Stomach (tissue), 9 donors: ENCODE measurements around the gene PCDHGA9. TPM values are rescaled to one million over a fixed set of nuclear protein-coding genes. Genes with fewer than 3 reads are reported as not detected.
"Not testable (repeated sequence)": the region's sequence is repeated elsewhere in the genome, so short reads cannot be mapped to it uniquely, and the experiment has no call there.

ENCODE experiments used
- DNase-seq, 2 donors: peaks; one replicate each; pipeline versions ENCODE4 v3.0.0 to v3.0.0-alpha.2; 2013 to 2019
- H3K27ac ChIP-seq, 5 donors: fragments of 200-600 bp in 4 of 5; sonication (generic) in 4 of 5; one replicate each; pipeline ENCODE4 v1.5.1; 2013 to 2019; ENCODE audit warnings: mild to moderate bottlenecking in 1 of 5, moderate library complexity in 1 of 5
- H3K27me3 ChIP-seq, 3 donors: fragments of 200-600 bp; sonication (generic); one replicate each; pipeline ENCODE4 v1.5.1; 2017 to 2019; ENCODE audit warnings: mixed run types in 1 of 3
- H3K36me3 ChIP-seq, 4 donors: fragments of 200-600 bp; sonication (generic); 1 replicate in 3 of 4; 2 replicates in 1 of 4; pipeline ENCODE4 v1.5.1; 2016 to 2019
- H3K4me1 ChIP-seq, 4 donors: fragments of 200-600 bp; sonication (generic); one replicate each; pipeline ENCODE4 v1.5.1; 2016 to 2019
- H3K4me3 ChIP-seq, 4 donors: fragments of 200-600 bp; sonication (generic) in 3 of 4; one replicate each; pipeline ENCODE4 v1.5.1; 2016 to 2019; ENCODE audit warnings: mild to moderate bottlenecking in 1 of 4
- H3K9me3 ChIP-seq, 4 donors: fragments of 200-600 bp; sonication (generic); one replicate each; pipeline ENCODE4 v1.5.1; 2016 to 2019
- CTCF ChIP-seq, 7 experiments: fragments of 450-650 bp in 4 of 7; fragments of 200-600 bp in 3 of 7; sonication (generic) in 3 of 7; IDR thresholded peaks; one replicate each; pipeline ENCODE4 v1.5.1; 2016 to 2019; ENCODE audit warnings: antibody characterized with exemption in 7 of 7, control low read depth in 2 of 7, mild to moderate bottlenecking in 1 of 7
- EP300 ChIP-seq: sonication (generic); formaldehyde crosslinking; IDR thresholded peaks from one replicate; pipeline ENCODE4 v1.6.1; 2017; ENCODE audit warnings: antibody characterized with exemption
- POLR2A ChIP-seq, 4 donors: fragments of 450-650 bp; IDR thresholded peaks; one replicate each; pipeline ENCODE4 v1.6.1; 2016; ENCODE audit warnings: antibody characterized with exemption in 4 of 4, control low read depth in 2 of 4, mild to moderate bottlenecking in 1 of 4, moderate library complexity in 1 of 4
- POLR2AphosphoS5 ChIP-seq, 3 donors: sonication (generic); formaldehyde crosslinking; IDR thresholded peaks; one replicate each; pipeline ENCODE4 v1.6.1; 2016; ENCODE audit warnings: antibody characterized with exemption in 3 of 3
- WGBS, 5 donors: extraction: QIAGEN DNeasy Blood & Tissue Kit in 3 of 5; methylation state at CpG; one replicate each; pipeline versions ENCODE4 v1.1.5 to v1.1.7; 2013 to 2018; 5-methylcytosine and 5-hydroxymethylcytosine counted together
- intact Hi-C: fragments of 100-400 bp; cut with DNase I; formaldehyde crosslinking; loops from one replicate; pipeline ENCODE4 v1.15.1; 2023; ENCODE audit warnings: low total_unique reads
- polyA plus RNA-seq, 3 donors: library from polyadenylated mRNA; stranded (reverse); fragments of 200-250 nt; gene quantifications; one replicate each; pipeline ENCODE4 v1.2.3, GENCODE V29; 2013
- total RNA-seq, 5 donors: library from RNA; depleted of rRNA; stranded (reverse); fragments of >200 nt; gene quantifications; one replicate each; pipeline versions ENCODE4 v1.1.0 to v1.2.3, GENCODE V29; 2014 to 2016
- donor health status: healthy with polysubstance abuse.
- donor health status: Bipolar disorder and iron deficiency.
- donor health status: healthy.

PCDHGA9 gene
- total and polyA plus RNA-seq, 8 donors: 0.13 to 10.1 (median 2.0) TPM; not detected in 2

- peaks cover 44 to 94% (median 87%) of the 10 kb centered on the region in 4 donors for H3K9me3 ChIP-seq
- H3K4me3 ChIP-seq: peak within 1 kb of the TSS; percentile 22 to 40 (median 24)
- peaks cover 0 to 79% (median 14%) of the 10 kb centered on the region in 3 donors for H3K27me3 ChIP-seq
- TF ChIP-seq CTCF (IDR thresholded peaks at IDR 0.05): peak in 4 of 7 experiments; percentile 25 to 41 (median 38)
- H3K4me1 ChIP-seq, intact Hi-C loops, H3K27ac ChIP-seq: not testable (repeated sequence)
- peak; percentile 43 to 62 for DNase-seq
- H3K36me3 ChIP-seq: peaks cover 0 to 14% (median 0%) of the 10 kb centered on the region in 4 donors
- WGBS, 5 donors: 7 to 11% (median 9%) methylated on average over 21 to 25 of the region's 43 CpGs
Measured at GRCh38 chr5:141397756-141398551, 4.6 kb upstream of the PCDHGA9 start, which contains the start of gene PCDHGB5. TSS of gene PCDHGB5 (plus strand) at chr5:141397947. CDS start at chr5:141398128, 181 bp downstream.

GRCh38 chr5:141398608-141399007 lies 4.0 kb upstream of the PCDHGA9 start:
- TF ChIP-seq EP300: no peak
- TF ChIP-seq CTCF (IDR thresholded peaks at IDR 0.05): no peak
- no peak for TF ChIP-seq POLR2AphosphoS5 (IDR thresholded peaks at IDR 0.05)
- no peak for TF ChIP-seq POLR2A (IDR thresholded peaks at IDR 0.05)
- Histone ChIP-seq H3K27me3 (peaks cover 0 to 79% (median 19%) of the 10 kb centered on the region in 3 donors), H3K4me1 (peaks cover 0 to 6% (median 0%) of the 10 kb centered on the region in 4 donors), H3K27ac (no peak overlapping the region), H3K9me3 (peaks cover 44 to 94% (median 87%) of the 10 kb centered on the region in 4 donors), H3K36me3 (peaks cover 0 to 11% (median 0%) of the 10 kb centered on the region in 4 donors), H3K4me3 (no peak overlapping the region)
- DNase-seq: no peak
- WGBS, 5 donors: 19 to 30% (median 24%) methylated on average over 15 of the region's 15 CpGs
- intact Hi-C loops: no loop called here

GRCh38 chr5:141399555-141400258 lies 2.9 kb upstream of the PCDHGA9 start:
- H3K9me3 ChIP-seq: peaks cover 42 to 94% (median 87%) of the 10 kb centered on the region in 4 donors
- intact Hi-C loops: no loop called here
- no peak for DNase-seq

More at GRCh38 chr5:141399555-141400258, 2.9 kb upstream of the PCDHGA9 start:
- no peak for TF ChIP-seq POLR2A (IDR thresholded peaks at IDR 0.05)
- TF ChIP-seq POLR2AphosphoS5 (IDR thresholded peaks at IDR 0.05): no peak
- no peak for TF ChIP-seq EP300
- no peak for TF ChIP-seq CTCF (IDR thresholded peaks at IDR 0.05)
- 18 to 32% (median 28%) methylated on average over 15 to 61 of the region's 61 CpGs for WGBS, 5 donors
- Histone ChIP-seq H3K27ac (no peak overlapping the region), H3K36me3 (peaks cover 0 to 13% (median 0%) of the 10 kb centered on the region in 4 donors), H3K27me3 (peaks cover 0 to 78% (median 25%) of the 10 kb centered on the region in 3 donors), H3K4me3 (no peak overlapping the region), H3K4me1 (peaks cover 0 to 6% (median 0%) of the 10 kb centered on the region in 4 donors)
